ENCODE measurements around the gene LETM1. TPM values are rescaled to one million over a fixed set of nuclear protein-coding genes. Genes with fewer than 3 reads are reported as not detected.

The LETM1 gene
- total RNA-seq, 2 donors from 2014 or later, result 32.1 to 34.5 TPM

GRCh38 chr4:1790005-1790404 lies 66.0 kb downstream of the LETM1 start:
- H3K27me3 ChIP-seq, result peaks cover 0 to 9% of the 10 kb centered on the region in 2 donors
- no peak for TF ChIP-seq CTCF (IDR thresholded peaks at IDR 0.05)
- no peak for DNase-seq (ENCODE audit: low spot score)
- no peak overlapping the region for H3K4me3 ChIP-seq
- no peaks in the 10 kb centered on the region for H3K36me3 ChIP-seq
- no peak overlapping the region for H3K27ac ChIP-seq
- H3K9me3 ChIP-seq, result no peaks in the 10 kb centered on the region
- peaks cover 0 to 21% of the 10 kb centered on the region in 2 donors for H3K4me1 ChIP-seq

GRCh38 chr4:1789552-1789951 lies 66.4 kb downstream of the LETM1 start:
- H3K27ac ChIP-seq, result no peak overlapping the region
- H3K36me3 ChIP-seq, result no peaks in the 10 kb centered on the region
- peaks cover 0 to 5% of the 10 kb centered on the region in 2 donors for H3K27me3 ChIP-seq
- no peak overlapping the region for H3K4me3 ChIP-seq
- peaks cover 0 to 21% of the 10 kb centered on the region in 2 donors for H3K4me1 ChIP-seq
- H3K9me3 ChIP-seq, result no peaks in the 10 kb centered on the region
- no peak for DNase-seq (ENCODE audit: low spot score)
- no peak for TF ChIP-seq CTCF (IDR thresholded peaks at IDR 0.05)

- Histone ChIP-seq H3K27me3 (no peaks in the 10 kb centered on the region), H3K27ac (no peak overlapping the region), H3K4me3 (no peak overlapping the region), H3K9me3 (no peaks in the 10 kb centered on the region), H3K4me1 (peaks cover 0 to 13% of the 10 kb centered on the region in 2 donors), H3K36me3 (no peaks in the 10 kb centered on the region)
- DNase-seq (ENCODE audit: low spot score), result no peak
- no peak for TF ChIP-seq CTCF (IDR thresholded peaks at IDR 0.05)
These were observed 67.5 kb downstream of the LETM1 start for GRCh38 chr4:1788254-1788973.

GRCh38 chr4:1787411-1788077 lies 68.4 kb downstream of the LETM1 start:
- Histone ChIP-seq H3K27ac (no peak overlapping the region), H3K36me3 (no peaks in the 10 kb centered on the region), H3K4me3 (no peak overlapping the region), H3K4me1 (peaks cover 0 to 10% of the 10 kb centered on the region in 2 donors), H3K27me3 (no peaks in the 10 kb centered on the region), H3K9me3 (no peaks in the 10 kb centered on the region)
- DNase-seq (ENCODE audit: low spot score), result no peak
- no peak for TF ChIP-seq CTCF (IDR thresholded peaks at IDR 0.05)

GRCh38 chr4:1786544-1787362 lies 69.2 kb downstream of the LETM1 start:
- Histone ChIP-seq H3K27me3 (no peaks in the 10 kb centered on the region), H3K27ac (no peak overlapping the region), H3K36me3 (no peaks in the 10 kb centered on the region), H3K4me1 (peaks cover 0 to 10% of the 10 kb centered on the region in 2 donors), H3K9me3 (no peaks in the 10 kb centered on the region), H3K4me3 (no peak overlapping the region)
- DNase-seq (ENCODE audit: low spot score), result no peak
- TF ChIP-seq CTCF (IDR thresholded peaks at IDR 0.05), result no peak

Measured in right atrium auricular region (tissue), 2 donors.